ENCODE measurements around the gene MADCAM1. TPM values are rescaled to one million over a fixed set of nuclear protein-coding genes. Genes with fewer than 3 reads are reported as not detected.

Gene MADCAM1
- total and polyA plus RNA-seq, 7 donors = 0.16 to 6.3 (median 0.51) TPM; not detected in 1

DNA sequence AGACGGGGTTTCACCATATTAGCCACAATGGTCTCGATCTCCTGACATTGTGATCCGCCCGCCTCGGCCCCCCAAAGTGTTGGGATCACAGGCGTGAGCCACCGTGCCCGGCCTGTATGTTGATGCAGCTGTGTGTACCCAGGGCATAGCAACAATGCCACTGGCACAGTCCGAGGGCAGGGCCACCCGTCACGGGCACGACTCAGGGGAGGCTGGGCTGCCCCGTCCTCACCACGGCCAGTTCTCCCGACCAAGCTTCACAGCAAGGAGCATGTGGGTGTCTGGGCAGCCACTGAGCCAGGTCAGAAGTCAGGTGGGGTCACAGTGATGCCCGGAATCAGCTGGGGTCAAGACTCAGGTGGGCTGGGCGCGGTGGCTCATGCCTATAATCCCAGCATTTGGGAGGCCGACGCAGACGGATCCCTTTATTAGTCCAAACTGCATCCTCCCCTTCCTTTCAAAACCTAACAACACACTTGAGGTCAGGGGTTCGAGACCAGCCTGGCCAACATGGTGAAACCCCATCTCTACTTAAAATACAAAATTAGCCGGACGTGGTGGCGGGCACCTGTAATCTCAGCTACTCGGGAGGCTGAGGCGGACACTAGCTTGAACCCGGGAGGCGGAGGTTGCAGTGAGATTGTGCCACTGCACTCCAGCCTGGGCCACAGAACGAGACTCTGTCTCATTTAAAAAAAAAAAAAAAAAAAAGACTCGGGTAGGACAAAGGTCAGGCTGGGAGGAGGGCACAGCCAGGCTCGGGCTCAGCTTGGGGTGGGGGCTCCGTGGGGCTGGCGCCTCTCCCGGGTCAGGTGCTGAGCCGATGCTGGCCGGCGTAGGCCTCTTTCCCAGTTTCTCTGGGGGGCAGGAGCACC is 34.1 kb downstream of the MADCAM1 start:
- no peak for TF ChIP-seq POLR2AphosphoS5 (IDR thresholded peaks at IDR 0.05)
- no peak for TF ChIP-seq POLR2A (IDR thresholded peaks at IDR 0.05)
- TF ChIP-seq, protein P1, sequence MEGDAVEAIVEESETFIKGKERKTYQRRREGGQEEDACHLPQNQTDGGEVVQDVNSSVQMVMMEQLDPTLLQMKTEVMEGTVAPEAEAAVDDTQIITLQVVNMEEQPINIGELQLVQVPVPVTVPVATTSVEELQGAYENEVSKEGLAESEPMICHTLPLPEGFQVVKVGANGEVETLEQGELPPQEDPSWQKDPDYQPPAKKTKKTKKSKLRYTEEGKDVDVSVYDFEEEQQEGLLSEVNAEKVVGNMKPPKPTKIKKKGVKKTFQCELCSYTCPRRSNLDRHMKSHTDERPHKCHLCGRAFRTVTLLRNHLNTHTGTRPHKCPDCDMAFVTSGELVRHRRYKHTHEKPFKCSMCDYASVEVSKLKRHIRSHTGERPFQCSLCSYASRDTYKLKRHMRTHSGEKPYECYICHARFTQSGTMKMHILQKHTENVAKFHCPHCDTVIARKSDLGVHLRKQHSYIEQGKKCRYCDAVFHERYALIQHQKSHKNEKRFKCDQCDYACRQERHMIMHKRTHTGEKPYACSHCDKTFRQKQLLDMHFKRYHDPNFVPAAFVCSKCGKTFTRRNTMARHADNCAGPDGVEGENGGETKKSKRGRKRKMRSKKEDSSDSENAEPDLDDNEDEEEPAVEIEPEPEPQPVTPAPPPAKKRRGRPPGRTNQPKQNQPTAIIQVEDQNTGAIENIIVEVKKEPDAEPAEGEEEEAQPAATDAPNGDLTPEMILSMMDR (IDR thresholded peaks at IDR 0.05) = no peak
- no peak for TF ChIP-seq EP300 (IDR thresholded peaks at IDR 0.05)
- H3K36me3 ChIP-seq = peaks cover 0 to 1% (median 0%) of the 10 kb centered on the region in 4 donors
- intact Hi-C loops (cut with DNase I) = loop anchor here (2.0 kb wide), 1 partner anchor 24 kb away; the partner anchor contains the start of gene TPGS1
- H3K27ac ChIP-seq = peak overlapping the region; percentile 98 to 100 (median 99)
- peaks cover 0 to 17% (median 6%) of the 10 kb centered on the region in 3 donors for H3K27me3 ChIP-seq
- DNase-seq = peak; percentile 64
- no peaks in the 10 kb centered on the region for H3K9me3 ChIP-seq
- peaks cover 0 to 37% (median 30%) of the 10 kb centered on the region in 4 donors for H3K4me1 ChIP-seq
- peak overlapping the region; percentile 74 to 94 (median 86) for H3K4me3 ChIP-seq
- 33 to 67% methylated on average over 38 of the region's 38 CpGs for WGBS, 2 donors

DNA sequence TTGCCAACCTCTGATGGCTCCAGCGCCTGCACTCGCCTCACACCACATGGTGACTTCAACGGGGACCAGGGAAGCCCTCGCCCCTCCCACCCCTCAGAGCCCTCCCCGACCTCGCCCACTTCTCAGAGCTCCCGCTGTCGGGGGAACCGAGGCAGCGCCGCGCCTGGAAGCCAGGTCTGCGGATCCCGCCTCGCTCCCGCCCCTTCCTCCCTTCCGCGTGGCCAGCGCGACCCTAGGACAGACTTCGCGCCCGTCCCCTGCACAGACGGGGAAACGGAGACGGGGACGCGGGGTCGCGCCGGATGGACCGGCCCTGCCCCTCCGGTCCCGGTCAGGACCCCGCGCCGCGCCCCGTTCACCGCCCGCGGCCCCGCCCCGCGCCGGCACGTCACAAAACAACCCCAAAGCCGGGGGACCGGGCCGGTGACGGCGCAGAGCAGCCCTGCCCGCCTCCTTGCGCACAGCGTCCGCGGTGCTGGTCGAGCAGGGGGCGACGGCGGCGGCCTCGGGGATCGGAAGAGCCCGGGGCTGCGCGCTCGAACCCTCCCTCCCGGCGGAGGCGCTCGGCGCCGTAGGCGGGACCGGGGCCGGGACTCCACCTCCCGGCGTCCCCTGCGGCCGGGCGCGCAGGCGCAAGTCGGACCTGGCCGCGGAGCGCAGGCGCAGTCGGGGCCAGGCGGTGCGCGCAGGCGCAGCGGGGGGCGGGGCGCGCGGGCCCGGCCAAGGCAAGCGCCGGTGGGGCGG is 34.9 kb downstream of the MADCAM1 start:
- Histone ChIP-seq H3K36me3 (peaks cover 2 to 9% (median 5%) of the 10 kb centered on the region in 4 donors), H3K9me3 (no peaks in the 10 kb centered on the region), H3K27ac (peak overlapping the region; percentile 98 to 100 (median 99)), H3K4me1 (peaks cover 0 to 43% (median 38%) of the 10 kb centered on the region in 4 donors), H3K4me3 (peak overlapping the region; percentile 74 to 94 (median 86)), H3K27me3 (peaks cover 0 to 13% (median 6%) of the 10 kb centered on the region in 3 donors)
- peak; percentile 5 to 81 (median 60) for TF ChIP-seq POLR2AphosphoS5 (IDR thresholded peaks at IDR 0.05)
- TF ChIP-seq POLR2A (IDR thresholded peaks at IDR 0.05) = no peak
- intact Hi-C loops (cut with DNase I) = loop anchor here (2.0 kb wide), 1 partner anchor 24 kb away; the partner anchor contains the start of gene TPGS1
- 1% methylated on average over 103 of the region's 103 CpGs for WGBS, 2 donors
- DNase-seq = peak; percentile 91

DNA sequence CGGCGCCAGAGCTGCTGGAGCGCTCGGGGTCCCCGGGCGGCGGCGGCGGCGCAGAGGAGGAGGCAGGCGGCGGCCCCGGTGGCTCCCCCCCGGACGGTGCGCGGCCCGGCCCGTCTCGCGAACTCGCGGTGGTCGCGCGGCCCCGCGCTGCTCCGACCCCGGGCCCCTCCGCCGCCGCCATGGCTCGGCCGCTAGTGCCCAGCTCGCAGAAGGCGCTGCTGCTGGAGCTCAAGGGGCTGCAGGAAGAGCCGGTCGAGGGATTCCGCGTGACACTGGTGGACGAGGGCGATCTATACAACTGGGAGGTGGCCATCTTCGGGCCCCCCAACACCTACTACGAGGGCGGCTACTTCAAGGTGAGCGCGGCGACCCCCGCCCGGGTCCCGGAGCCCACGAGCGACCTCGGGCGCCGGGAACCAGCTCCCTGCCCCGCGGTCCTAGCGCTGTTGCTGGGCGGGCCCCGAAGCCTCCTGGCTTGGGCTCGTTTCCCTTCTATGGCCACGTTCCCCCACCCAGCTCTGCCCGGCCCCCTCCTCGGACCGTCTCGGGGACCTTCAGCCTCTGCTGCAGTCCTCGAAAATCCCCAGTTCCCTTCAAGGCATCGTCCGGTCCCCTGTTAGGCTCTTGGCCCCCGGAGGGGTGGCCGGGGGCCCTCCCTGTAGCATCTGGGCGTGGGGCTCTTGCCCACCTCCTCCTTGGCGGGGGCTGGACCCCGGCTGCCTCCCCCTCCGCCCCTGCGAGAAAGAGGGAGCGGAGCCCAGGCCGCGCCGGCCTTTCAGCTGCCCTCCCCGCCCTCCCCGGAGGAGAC is 35.7 kb downstream of the MADCAM1 start, which contains the start of gene CDC34:
Gene CDC34 (plus strand): TSS at position 8 of the 808 bp plus-strand sequence. CDS start 172 bp downstream, at position 180.
- intact Hi-C loops (cut with DNase I) = loop anchor here (2.0 kb wide), 3 partner anchors 25 to 269 kb away; partner anchors contain the start of genes POLRMT and TPGS1
- Histone ChIP-seq H3K4me1 (peaks cover 0 to 43% (median 40%) of the 10 kb centered on the region in 4 donors), H3K27ac (peak within 1 kb of the TSS; percentile 98 to 100 (median 99)), H3K36me3 (peaks cover 10 to 17% (median 13%) of the 10 kb centered on the region in 4 donors), H3K27me3 (peaks cover 0 to 8% (median 3%) of the 10 kb centered on the region in 3 donors), H3K4me3 (peak within 1 kb of the TSS; percentile 78 to 98 (median 94)), H3K9me3 (no peaks in the 10 kb centered on the region)
- 1% methylated on average over 84 of the region's 84 CpGs for WGBS, 2 donors
- TF ChIP-seq, protein P1 (IDR thresholded peaks at IDR 0.05) = no peak
- TF ChIP-seq POLR2AphosphoS5 (IDR thresholded peaks at IDR 0.05) = peak in 3 of 4 donors; percentile 56 to 77 (median 71)
- DNase-seq = no peak

DNA sequence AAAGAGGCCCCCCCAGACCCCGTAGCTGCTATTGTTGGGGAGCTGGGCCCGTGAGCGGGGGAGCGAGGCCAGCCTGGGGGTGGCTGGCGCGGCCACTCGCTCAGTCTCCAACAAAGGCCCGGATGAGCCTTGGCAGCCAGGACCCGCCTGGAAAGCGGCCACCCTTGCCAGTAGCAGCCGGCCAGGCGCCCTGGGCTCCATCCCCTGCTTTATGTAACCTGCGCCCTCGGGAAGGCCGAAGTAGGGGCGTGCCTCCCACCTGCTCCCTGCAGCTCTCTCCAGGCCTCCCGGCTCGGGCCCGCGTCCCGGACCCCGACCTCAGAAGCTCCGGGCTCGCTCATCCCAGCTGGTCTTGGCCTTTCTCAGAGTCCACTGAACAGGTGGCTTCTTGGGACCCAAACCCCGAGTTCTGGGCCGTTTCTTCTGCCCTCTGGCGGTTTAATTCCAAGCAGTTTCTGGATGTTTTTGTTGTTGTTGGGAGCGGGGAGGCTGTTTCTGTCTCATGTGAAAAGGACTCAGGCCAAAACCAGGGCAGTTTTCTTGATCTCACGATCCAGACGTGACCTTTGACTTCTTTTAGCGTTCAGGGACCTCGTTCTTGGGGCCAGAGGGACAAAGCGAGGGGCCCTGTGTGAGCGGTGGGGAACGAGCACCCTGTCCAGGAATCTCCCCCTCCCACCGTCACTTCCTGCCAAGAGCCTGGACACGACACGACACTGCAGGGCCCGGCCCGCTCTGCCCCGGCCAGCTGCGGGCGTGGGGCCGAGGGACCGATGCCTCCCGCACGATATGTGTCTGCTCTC is 36.5 kb downstream of the MADCAM1 start:
- Histone ChIP-seq H3K27me3 (no peaks in the 10 kb centered on the region), H3K9me3 (no peaks in the 10 kb centered on the region), H3K4me1 (peaks cover 0 to 43% (median 40%) of the 10 kb centered on the region in 4 donors), H3K36me3 (peaks cover 13 to 23% (median 17%) of the 10 kb centered on the region in 4 donors), H3K27ac (peak overlapping the region; percentile 92 to 99 (median 98)), H3K4me3 (peak overlapping the region; percentile 78 to 98 (median 94))
- TF ChIP-seq, protein P1 (IDR thresholded peaks at IDR 0.05) = peak; percentile 43 to 49 (median 44)
- no peak for TF ChIP-seq POLR2A (IDR thresholded peaks at IDR 0.05)
- TF ChIP-seq POLR2AphosphoS5 (IDR thresholded peaks at IDR 0.05) = peak in 3 of 4 donors; percentile 39 to 55 (median 54)
- TF ChIP-seq EP300 (IDR thresholded peaks at IDR 0.05) = no peak
- 0 to 1% methylated on average over 47 of the region's 47 CpGs for WGBS, 2 donors
- DNase-seq = peak; percentile 94
- intact Hi-C loops (cut with DNase I) = loop anchor here (1.0 to 2.0 kb wide), 3 partner anchors 40 to 268 kb away; partner anchors contain the start of genes BSG and POLRMT
